Colonic mucosa (tissue), 4 donors: ENCODE results near the gene PERCC1. TPM values are rescaled to one million over a fixed set of nuclear protein-coding genes. Genes with fewer than 3 reads are reported as not detected.
A peak's percentile ranks its signal among the peaks of the same experiment; 100 is the strongest.

Experiments
- DNase-seq: peaks from one replicate; pipeline ENCODE4 v3.0.0-alpha.2; 2020
- H3K27ac ChIP-seq: fragments of 200-600 bp; one replicate; pipeline ENCODE4 v1.8.0; 2021
- H3K27me3 ChIP-seq: fragments of 200-600 bp; one replicate; pipeline ENCODE4 v1.8.0; 2021
- H3K36me3 ChIP-seq: fragments of 200-600 bp; one replicate; pipeline ENCODE4 v1.8.0; 2021
- H3K4me1 ChIP-seq: fragments of 200-600 bp; one replicate; pipeline ENCODE4 v1.8.0; 2021; ENCODE audit warnings: mild to moderate bottlenecking
- H3K4me3 ChIP-seq: fragments of 200-600 bp; one replicate; pipeline ENCODE4 v1.8.0; 2021
- H3K9ac ChIP-seq, 2 donors: one replicate each; pipeline ENCODE4 v1.7.0; 2013; ENCODE audit warnings: control low read depth in 2 of 2, low read depth in 2 of 2, low read length in 2 of 2
- H3K9me3 ChIP-seq: fragments of 200-600 bp; one replicate; pipeline ENCODE4 v1.8.0; 2021
- CTCF ChIP-seq: fragments of 200-600 bp; IDR thresholded peaks from one replicate; pipeline ENCODE4 v1.8.0; 2022; ENCODE audit warnings: antibody characterized with exemption, mild to moderate bottlenecking
- intact Hi-C: fragments of 100-400 bp; cut with DNase I; formaldehyde crosslinking; loops from one replicate; pipeline ENCODE4 v1.14.1; 2022
- total RNA-seq, 2 donors: library from RNA; stranded (reverse); fragmentation: NEBNext Ultra II Directional in 1 of 2; extraction: Animal tissue kit (Norgen Biotek cat#: 25700) in 1 of 2; gene quantifications; one replicate each; pipeline ENCODE4 v1.2.1, GENCODE V29; 2021
- donor health status: healthy.
- donor health status: DM: no; HTN: no; CAD: no.
- donor health status: DM: no; HTN: no; CAD: no.

PERCC1 gene
- total RNA-seq, 2 donors from 2014 or later = 0.27 TPM

DNA sequence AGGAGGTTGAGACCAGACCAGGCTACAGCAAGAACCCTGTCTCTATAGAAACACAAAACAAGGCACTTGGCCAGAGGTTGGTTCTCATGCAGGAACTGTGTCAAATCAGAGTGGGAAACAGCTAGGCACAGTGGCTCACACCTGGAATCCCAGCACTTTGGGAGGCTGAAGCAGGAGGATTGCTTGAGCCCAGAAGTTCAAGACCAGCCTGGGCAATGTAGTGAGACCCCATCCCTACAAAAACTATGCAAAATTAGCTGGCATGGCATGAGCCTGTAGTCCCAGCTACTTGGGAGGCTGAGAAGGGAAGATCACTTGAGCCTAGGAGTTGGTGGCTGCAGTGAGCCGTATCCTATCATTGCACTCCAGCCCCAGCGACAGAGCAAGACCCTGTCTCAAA lies 18.0 kb upstream of the PERCC1 start:
- intact Hi-C loops = no loop called here
- Histone ChIP-seq H3K9ac (no peak overlapping the region), H3K4me3 (no peak overlapping the region), H3K36me3 (no peaks in the 10 kb centered on the region), H3K9me3 (no peaks in the 10 kb centered on the region), H3K27ac (no peak overlapping the region), H3K4me1 (peaks cover 4% of the 10 kb centered on the region), H3K27me3 (no peaks in the 10 kb centered on the region)
- TF ChIP-seq CTCF = no peak
- DNase-seq = no peak

DNA sequence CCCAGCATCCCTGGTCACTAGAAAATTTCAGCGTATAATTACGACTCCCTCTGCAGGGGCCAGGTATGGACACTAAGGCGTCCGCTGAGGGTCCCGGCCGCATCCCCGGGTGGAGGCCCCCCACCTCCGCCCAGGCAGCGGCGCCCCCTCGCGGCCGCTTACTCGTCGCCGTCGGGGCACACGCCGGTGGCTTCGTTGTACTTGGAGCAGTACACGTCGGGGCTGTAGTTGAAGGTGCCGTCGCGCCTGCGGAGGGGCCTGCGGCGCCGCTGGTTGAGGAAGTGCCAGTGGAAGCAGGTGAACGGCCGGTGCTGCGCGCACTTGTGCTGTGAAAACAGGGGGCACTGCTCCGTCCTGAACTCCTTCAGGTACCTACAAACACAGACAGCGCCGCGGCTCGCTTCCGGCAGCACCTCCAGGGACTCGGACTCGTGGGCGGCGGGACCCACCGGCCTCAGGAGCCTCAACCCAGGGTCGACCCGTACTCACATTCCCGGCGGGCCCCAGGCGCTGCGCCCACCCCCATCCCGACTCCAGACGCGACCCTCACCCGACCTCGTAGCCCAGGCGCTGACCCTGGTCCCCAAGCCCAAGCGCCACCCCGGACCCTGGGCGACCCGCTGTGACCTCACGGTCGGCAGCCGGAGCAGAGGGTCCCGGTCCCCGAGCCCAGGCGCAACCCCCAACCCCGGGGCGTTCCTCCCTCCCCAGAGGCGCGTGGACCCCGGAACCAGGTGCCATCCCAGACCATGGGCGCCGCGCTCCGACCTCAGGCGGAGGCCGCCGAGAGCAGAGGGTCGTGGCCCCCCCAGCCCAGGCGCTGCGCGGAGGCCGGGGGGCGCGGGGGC lies 17.0 kb upstream of the PERCC1 start:
- Histone ChIP-seq H3K36me3 (no peaks in the 10 kb centered on the region), H3K4me3 (peak overlapping the region; percentile 70), H3K27ac (peak overlapping the region; percentile 75), H3K9me3 (no peaks in the 10 kb centered on the region), H3K27me3 (no peaks in the 10 kb centered on the region), H3K4me1 (no peaks in the 10 kb centered on the region), H3K9ac (peak overlapping the region; percentile 77 to 93)
- intact Hi-C loops = no loop called here
- TF ChIP-seq CTCF = peak; percentile 65
- peak; percentile 73 for DNase-seq

GRCh38 chr16:1414532-1415260 lies 16.2 kb upstream of the PERCC1 start, which contains the start of gene UNKL:
Gene UNKL, minus strand, starts transcription at chr16:1414704. Its CDS starts 13 bp downstream, at chr16:1414691.
- intact Hi-C loops = no loop called here
- H3K9ac ChIP-seq = peak within 1 kb of the TSS; percentile 77 to 93
- peak within 1 kb of the TSS; percentile 70 for H3K4me3 ChIP-seq
- no peaks in the 10 kb centered on the region for H3K27me3 ChIP-seq
- peak; percentile 81 for DNase-seq
- peak within 1 kb of the TSS; percentile 75 for H3K27ac ChIP-seq
- no peaks in the 10 kb centered on the region for H3K9me3 ChIP-seq
- no peak for TF ChIP-seq CTCF
- peaks cover 3% of the 10 kb centered on the region for H3K4me1 ChIP-seq
- H3K36me3 ChIP-seq = no peaks in the 10 kb centered on the region

DNA sequence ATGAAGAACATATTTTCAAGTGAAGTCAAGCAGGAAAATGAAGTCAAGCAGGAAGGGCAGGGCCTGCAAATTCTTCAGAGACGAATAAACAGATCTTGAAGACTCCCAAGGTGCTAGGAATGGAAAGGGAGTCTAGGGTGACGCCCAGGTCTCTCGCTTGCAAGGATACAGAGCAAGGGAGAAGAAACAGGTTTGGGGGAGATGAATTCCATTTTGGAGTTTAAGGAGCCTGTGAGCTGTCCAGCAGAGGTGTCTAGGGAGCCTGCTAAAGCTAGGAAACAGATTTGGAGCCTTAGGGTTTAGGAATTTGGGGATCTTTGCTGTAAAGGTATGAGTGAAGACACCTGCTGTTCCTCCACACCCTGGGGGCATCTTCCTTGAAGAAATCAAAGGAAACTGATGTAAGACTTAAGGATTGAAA lies 14.3 kb upstream of the PERCC1 start:
- Histone ChIP-seq H3K4me3 (no peak overlapping the region), H3K4me1 (peaks cover 3% of the 10 kb centered on the region), H3K9me3 (no peaks in the 10 kb centered on the region), H3K9ac (no peak overlapping the region), H3K27me3 (no peaks in the 10 kb centered on the region), H3K36me3 (no peaks in the 10 kb centered on the region), H3K27ac (no peak overlapping the region)
- no peak for DNase-seq
- TF ChIP-seq CTCF = no peak
- intact Hi-C loops = no loop called here

DNA sequence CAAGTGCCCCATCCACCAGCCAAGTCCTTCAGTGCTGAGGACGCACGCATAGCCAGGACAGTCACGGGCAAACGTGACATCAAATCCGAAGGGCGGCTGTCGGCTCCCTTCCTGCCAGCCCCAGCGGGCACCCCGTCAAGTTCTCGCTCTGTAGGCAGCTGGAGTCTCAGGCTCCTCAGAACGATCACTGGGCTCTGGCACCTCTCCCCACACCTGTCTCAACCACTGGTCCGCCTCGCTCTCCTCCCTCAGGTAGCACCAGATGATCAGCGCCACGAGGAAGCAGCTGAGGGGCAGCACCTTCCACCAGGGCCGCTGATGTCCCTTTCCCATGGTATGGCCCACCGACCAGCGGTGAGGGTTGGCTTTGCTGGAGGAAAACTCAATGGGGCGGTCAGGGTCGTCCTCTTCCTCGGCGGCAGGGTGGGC lies 10.8 kb upstream of the PERCC1 start:
- H3K36me3 ChIP-seq = no peaks in the 10 kb centered on the region
- no peak for TF ChIP-seq CTCF
- no peaks in the 10 kb centered on the region for H3K27me3 ChIP-seq
- peaks cover 3% of the 10 kb centered on the region for H3K4me1 ChIP-seq
- H3K9me3 ChIP-seq = no peaks in the 10 kb centered on the region
- peak overlapping the region; percentile 82 for H3K27ac ChIP-seq
- no peak for DNase-seq
- intact Hi-C loops = no loop called here
- H3K4me3 ChIP-seq = peak overlapping the region; percentile 90
- peak overlapping the region; percentile 80 to 91 for H3K9ac ChIP-seq
